Measurements from ENCODE around the gene PODN.

DNA sequence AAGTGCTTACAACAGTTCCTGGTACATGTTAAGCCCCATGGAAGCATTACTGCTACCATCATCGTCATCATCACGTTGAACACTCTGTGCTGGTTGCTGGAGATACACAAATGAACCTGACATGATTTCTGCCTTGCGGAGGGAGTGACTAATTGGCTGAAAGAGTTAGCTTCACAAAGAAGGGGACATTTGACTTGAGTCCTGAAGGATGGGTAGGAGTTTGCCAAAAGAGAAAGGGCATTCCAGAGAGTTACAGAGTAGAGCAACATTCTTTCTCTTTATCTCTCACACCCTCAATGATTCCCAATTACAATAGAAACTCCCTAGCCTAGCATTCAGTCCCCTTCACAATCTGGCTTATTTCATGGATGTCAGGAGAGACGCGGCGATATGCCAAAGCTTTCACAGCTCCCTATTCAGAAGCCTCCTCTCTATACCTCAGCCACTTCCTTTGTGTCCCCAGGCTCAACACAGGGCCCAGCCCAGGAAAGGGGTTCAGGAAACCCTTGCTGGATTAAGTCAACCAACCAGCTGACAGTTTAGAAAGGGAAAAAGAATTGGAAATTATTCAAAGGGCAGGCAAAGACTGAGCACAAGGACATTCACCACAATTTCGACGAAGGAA lies 42.4 kb downstream of the PODN start:
- TF ChIP-seq, protein P1, sequence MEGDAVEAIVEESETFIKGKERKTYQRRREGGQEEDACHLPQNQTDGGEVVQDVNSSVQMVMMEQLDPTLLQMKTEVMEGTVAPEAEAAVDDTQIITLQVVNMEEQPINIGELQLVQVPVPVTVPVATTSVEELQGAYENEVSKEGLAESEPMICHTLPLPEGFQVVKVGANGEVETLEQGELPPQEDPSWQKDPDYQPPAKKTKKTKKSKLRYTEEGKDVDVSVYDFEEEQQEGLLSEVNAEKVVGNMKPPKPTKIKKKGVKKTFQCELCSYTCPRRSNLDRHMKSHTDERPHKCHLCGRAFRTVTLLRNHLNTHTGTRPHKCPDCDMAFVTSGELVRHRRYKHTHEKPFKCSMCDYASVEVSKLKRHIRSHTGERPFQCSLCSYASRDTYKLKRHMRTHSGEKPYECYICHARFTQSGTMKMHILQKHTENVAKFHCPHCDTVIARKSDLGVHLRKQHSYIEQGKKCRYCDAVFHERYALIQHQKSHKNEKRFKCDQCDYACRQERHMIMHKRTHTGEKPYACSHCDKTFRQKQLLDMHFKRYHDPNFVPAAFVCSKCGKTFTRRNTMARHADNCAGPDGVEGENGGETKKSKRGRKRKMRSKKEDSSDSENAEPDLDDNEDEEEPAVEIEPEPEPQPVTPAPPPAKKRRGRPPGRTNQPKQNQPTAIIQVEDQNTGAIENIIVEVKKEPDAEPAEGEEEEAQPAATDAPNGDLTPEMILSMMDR (IDR thresholded peaks at IDR 0.05; ENCODE audit: insufficient read depth, low read length): no peak
- no peak for TF ChIP-seq GABPA (IDR thresholded peaks at IDR 0.05; ENCODE audit: low read depth)

Data from HL-60 (cell line).